Lower lobe of right lung (tissue), 2 donors: ENCODE data around the gene GRID1. TPM values are rescaled to one million over a fixed set of nuclear protein-coding genes. Genes with fewer than 3 reads are reported as not detected.

ENCODE experiments used
- ATAC-seq, 2 donors: fragments of 200-7000 bp; cut with Tn5 transposase; one replicate each; pipeline ENCODE4 v1.9.1; 2020 to 2022; ENCODE audit warnings: mild to moderate bottlenecking in 2 of 2, moderate library complexity in 2 of 2
- DNase-seq: peaks from one replicate; pipeline ENCODE4 v3.0.0-alpha.2; 2020
- H3K27ac ChIP-seq: fragments of 200-600 bp; one replicate; pipeline ENCODE4 v1.8.0; 2022
- H3K27me3 ChIP-seq: fragments of 200-600 bp; one replicate; pipeline ENCODE4 v1.8.0; 2022; ENCODE audit warnings: low read depth
- H3K36me3 ChIP-seq: fragments of 200-600 bp; one replicate; pipeline ENCODE4 v1.8.0; 2022; ENCODE audit warnings: mild to moderate bottlenecking
- H3K4me1 ChIP-seq: fragments of 200-600 bp; one replicate; pipeline ENCODE4 v1.8.0; 2022
- H3K4me3 ChIP-seq: fragments of 200-600 bp; one replicate; pipeline ENCODE4 v1.8.0; 2022; ENCODE audit warnings: mild to moderate bottlenecking
- H3K9me3 ChIP-seq: fragments of 200-600 bp; one replicate; pipeline ENCODE4 v1.8.0; 2022
- CTCF ChIP-seq: fragments of 200-600 bp; IDR thresholded peaks from one replicate; pipeline ENCODE4 v1.8.0; 2022; ENCODE audit warnings: antibody characterized with exemption, mild to moderate bottlenecking
- intact Hi-C: fragments of 100-400 bp; cut with DNase I; formaldehyde crosslinking; loops from one replicate; pipeline ENCODE4 v1.11.0; 2022
- total RNA-seq: library from RNA; stranded (reverse); fragmentation: NEBNext Ultra II Directional; extraction: Animal tissue kit (Norgen Biotek cat#: 25700); gene quantifications from one replicate; pipeline ENCODE4 v1.2.1, GENCODE V29; 2021
- donor health status: DM: no; HTN: yes; CAD: no; lungs with severe emphysema.

GRID1 gene
- total RNA-seq, 1 donor from 2014 or later: 2.5 TPM

GRCh38 chr10:86105181-86105580 is 261.4 kb downstream of the GRID1 start:
- no peak overlapping the region for H3K27ac ChIP-seq
- H3K27me3 ChIP-seq: no peaks in the 10 kb centered on the region
- intact Hi-C loops: no loop called here
- H3K4me3 ChIP-seq: no peak overlapping the region
- H3K9me3 ChIP-seq: no peaks in the 10 kb centered on the region
- H3K4me1 ChIP-seq: no peaks in the 10 kb centered on the region
- DNase-seq (no peak), ATAC-seq (no peak)
- no peak for TF ChIP-seq CTCF
- no peaks in the 10 kb centered on the region for H3K36me3 ChIP-seq

GRCh38 chr10:86104611-86105145 is 261.9 kb downstream of the GRID1 start:
- Histone ChIP-seq H3K27me3 (no peaks in the 10 kb centered on the region), H3K4me3 (no peak overlapping the region), H3K27ac (no peak overlapping the region), H3K36me3 (no peaks in the 10 kb centered on the region), H3K9me3 (no peaks in the 10 kb centered on the region), H3K4me1 (no peaks in the 10 kb centered on the region)
- ATAC-seq (no peak), DNase-seq (no peak)
- intact Hi-C loops: no loop called here
- TF ChIP-seq CTCF: no peak

GRCh38 chr10:86104156-86104555 is 262.4 kb downstream of the GRID1 start:
- no peak for TF ChIP-seq CTCF
- Histone ChIP-seq H3K4me3 (no peak overlapping the region), H3K4me1 (no peaks in the 10 kb centered on the region), H3K9me3 (no peaks in the 10 kb centered on the region), H3K27me3 (no peaks in the 10 kb centered on the region), H3K36me3 (no peaks in the 10 kb centered on the region), H3K27ac (no peak overlapping the region)
- intact Hi-C loops: no loop called here
- no peak for DNase-seq
- no peak for ATAC-seq

- TF ChIP-seq CTCF: no peak
- ATAC-seq: no peak
- Histone ChIP-seq H3K4me3 (no peak overlapping the region), H3K4me1 (no peaks in the 10 kb centered on the region), H3K27ac (no peak overlapping the region), H3K9me3 (no peaks in the 10 kb centered on the region), H3K36me3 (no peaks in the 10 kb centered on the region), H3K27me3 (no peaks in the 10 kb centered on the region)
- intact Hi-C loops: no loop called here
- DNase-seq: no peak
Observed at GRCh38 chr10:86103391-86104101, 263.0 kb downstream of the GRID1 start.

- TF ChIP-seq CTCF: no peak
- H3K27me3 ChIP-seq: no peaks in the 10 kb centered on the region
- ATAC-seq (no peak), DNase-seq (no peak)
- H3K4me3 ChIP-seq: no peak overlapping the region
- no peaks in the 10 kb centered on the region for H3K9me3 ChIP-seq
- intact Hi-C loops: no loop called here
- no peak overlapping the region for H3K27ac ChIP-seq
- no peaks in the 10 kb centered on the region for H3K4me1 ChIP-seq
- H3K36me3 ChIP-seq: no peaks in the 10 kb centered on the region
Observed at GRCh38 chr10:86102451-86102850, 264.1 kb downstream of the GRID1 start.
